SU-DHL-6 (cell line): Measurements from ENCODE around the gene SPDYE3.

Experiments
- CTCF ChIP-seq: fragments of 200-600 bp; sonication (generic); IDR thresholded peaks from one replicate; pipeline ENCODE4 v1.5.1; 2017; ENCODE audit warnings: antibody characterized with exemption, mild to moderate bottlenecking, low read length, moderate library complexity; ENCODE audit not compliant: insufficient read depth, poor library complexity, severe bottlenecking
- EZH2phosphoT487 ChIP-seq: fragments of 200-600 bp; sonication (generic), shearing (Covaris generic); conservative IDR thresholded peaks from 2 replicates; pipeline ENCODE4 v1.6.1; 2018; ENCODE audit warnings: mild to moderate bottlenecking, antibody characterized with exemption, low read length, moderate library complexity, mixed read lengths

DNA sequence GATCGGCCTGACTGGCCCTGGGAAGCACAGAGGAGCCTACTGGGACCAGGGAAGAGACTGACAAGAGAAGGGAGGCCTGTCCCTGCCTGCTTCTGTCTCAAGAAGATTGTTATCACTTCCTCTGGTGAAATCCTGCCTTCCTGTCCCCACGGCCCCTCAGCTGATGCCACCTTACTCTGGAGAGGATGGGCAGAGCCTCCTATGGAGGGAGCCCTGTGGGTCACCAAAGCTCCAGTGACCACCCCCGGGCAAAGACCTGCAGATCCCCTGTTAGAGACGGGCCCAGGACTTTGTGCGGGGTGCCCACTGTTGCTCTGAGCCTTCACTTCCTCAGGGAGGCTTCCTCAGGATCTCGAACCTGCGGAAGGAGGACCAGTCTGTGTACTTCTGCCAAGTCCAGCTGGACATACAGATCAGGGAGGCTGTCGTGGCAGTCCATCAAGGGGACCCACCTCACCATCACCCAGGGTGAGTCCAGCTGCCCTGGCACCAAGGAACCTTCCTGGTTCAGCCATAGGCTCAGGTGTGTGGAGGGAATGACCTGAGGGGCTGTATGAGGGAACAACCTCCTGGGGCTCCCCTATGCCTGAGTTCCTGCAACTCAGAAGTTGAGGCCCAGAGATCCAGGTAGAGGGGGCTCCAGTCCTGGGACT is 49.0 kb downstream of the SPDYE3 start:
- TF ChIP-seq CTCF (no peak), EZH2phosphoT487 (no peak)
